OCI-LY7 (cell line): Measurements from ENCODE around the gene RICTOR. TPM values are rescaled to one million over a fixed set of nuclear protein-coding genes. Genes with fewer than 3 reads are reported as not detected.

Source experiments
- BruUV-seq: library from RNA; stranded (reverse); fragments of 400-500 nt; replicated peaks from 2 replicates; lab custom pipeline; 2021; lab: Mats Ljungman, UMichigan
- CTCF ChIA-PET: fragments of 300-600 bp; sonication (Branson Sonifier 250); formaldehyde crosslinking; loops from one replicate; lab custom pipeline; 2022; ENCODE audit warnings: antibody characterized with exemption; ENCODE audit not compliant: unreplicated experiment; lab: Charles Lee
- POLR2A ChIA-PET: fragments of 300-600 bp; sonication (Branson Sonifier 250); formaldehyde crosslinking; loops from one replicate; lab custom pipeline; 2022; ENCODE audit warnings: antibody characterized with exemption; lab: Charles Lee
- DNase-seq: peaks from one replicate; pipeline ENCODE4 v3.0.0-alpha.2; 2015; ENCODE audit warnings: low spot score
- H2AFZ ChIP-seq: fragments of 200-600 bp; sonication (generic), shearing (Covaris generic); 2 replicates; pipeline ENCODE4 v1.6.1; 2014; ENCODE audit warnings: mild to moderate bottlenecking, antibody characterized with exemption, low read length, moderate library complexity
- H3K27ac ChIP-seq: fragments of 200-600 bp; sonication (generic); 2 replicates; pipeline ENCODE4 v1.5.1; 2014; ENCODE audit warnings: mixed run types, low read depth, mild to moderate bottlenecking, moderate library complexity, low read length, inconsistent platforms; ENCODE audit not compliant: poor library complexity, severe bottlenecking
- H3K36me3 ChIP-seq: fragments of 200-600 bp; sonication (generic); 2 replicates; pipeline ENCODE4 v1.6.1; 2014; ENCODE audit warnings: mild to moderate bottlenecking, antibody characterized with exemption, low read length, moderate library complexity, mixed read lengths; ENCODE audit not compliant: insufficient read depth
- H3K4me1 ChIP-seq: fragments of 200-600 bp; sonication (generic); 2 replicates; pipeline ENCODE4 v1.5.1; 2014; ENCODE audit warnings: mild to moderate bottlenecking, low read length; ENCODE audit not compliant: insufficient read depth, poor library complexity, severe bottlenecking
- H3K4me2 ChIP-seq: fragments of 200-600 bp; sonication (generic); 2 replicates; pipeline ENCODE4 v1.6.1; 2014; ENCODE audit warnings: mild to moderate bottlenecking, low read length
- H3K4me3 ChIP-seq: fragments of 200-600 bp; sonication (generic); 2 replicates; pipeline ENCODE4 v1.5.1; 2014; ENCODE audit warnings: mild to moderate bottlenecking, low read depth, low read length; ENCODE audit not compliant: poor library complexity, severe bottlenecking
- H3K79me2 ChIP-seq: fragments of 200-600 bp; sonication (generic); 2 replicates; pipeline ENCODE4 v1.6.1; 2016; ENCODE audit warnings: low read depth, mild to moderate bottlenecking, low read length, moderate library complexity, mixed read lengths; ENCODE audit not compliant: insufficient read depth
- H3K9me2 ChIP-seq: fragments of 200-600 bp; sonication (generic); 2 replicates; pipeline ENCODE4 v1.6.1; 2016; ENCODE audit warnings: mild to moderate bottlenecking, low read length, mixed read lengths; ENCODE audit not compliant: insufficient read depth
- H3K9me3 ChIP-seq: fragments of 200-600 bp; sonication (generic); 2 replicates; pipeline ENCODE4 v1.6.1; 2014; ENCODE audit warnings: mild to moderate bottlenecking, mixed run types, low read length, mixed read lengths
- H4K20me1 ChIP-seq: fragments of 200-600 bp; sonication (generic); 2 replicates; pipeline ENCODE4 v1.6.1; 2014; ENCODE audit warnings: mild to moderate bottlenecking, antibody characterized with exemption, low read length, moderate library complexity, mixed read lengths; ENCODE audit not compliant: insufficient read depth
- EZH2phosphoT487 ChIP-seq: fragments of 200-600 bp; sonication (generic); IDR thresholded peaks from 2 replicates; pipeline ENCODE4 v1.6.1; 2018; ENCODE audit warnings: low read depth, borderline replicate concordance, mild to moderate bottlenecking, mixed run types, antibody characterized with exemption, low read length, moderate library complexity, mixed read lengths
- intact Hi-C: fragments of 100-400 bp; cut with micrococcal nuclease; formaldehyde crosslinking; loops from one replicate; pipeline ENCODE4 v1.10.0; 2022; ENCODE audit not compliant: unreplicated experiment
- total RNA-seq, 2 experiments: library from RNA; depleted of rRNA in 1 of 2; stranded (reverse); fragments of >200 nt in 1 of 2; shearing (Covaris generic) in 1 of 2; gene quantifications; 2 replicates each; pipeline ENCODE4 v1.2.3, GENCODE V29; 2014 to 2022
- TF ChIP-seq, protein P1 (sequence below): fragments of 200-600 bp; sonication (generic); conservative IDR thresholded peaks from 2 replicates; pipeline ENCODE4 v1.5.1; 2014; ENCODE audit warnings: mild to moderate bottlenecking, antibody characterized with exemption, low read length, moderate library complexity, mixed read lengths

Gene RICTOR
- total RNA-seq, 2 experiments from 2014 or later, result 10.9 to 22.9 TPM

DNA sequence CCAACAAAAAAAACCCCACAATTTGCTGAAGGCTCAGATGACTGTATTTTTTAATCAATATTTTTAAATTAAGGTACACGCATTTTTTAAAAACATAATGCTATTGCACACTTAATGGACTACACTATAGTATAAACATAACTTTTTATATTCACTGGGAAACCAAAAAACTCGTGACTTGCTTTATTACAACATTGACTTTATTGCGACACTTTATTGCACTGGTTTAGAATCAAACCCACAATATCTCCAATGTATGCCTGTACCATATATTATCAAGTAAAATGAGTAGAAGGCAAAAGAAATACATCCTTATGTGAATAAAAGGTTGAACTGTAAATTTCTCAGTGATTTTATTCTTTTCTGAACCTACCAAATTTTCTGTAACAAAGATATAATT is 53.7 kb downstream of the RICTOR start:
- CTCF ChIA-PET, result no interaction called here
- H3K9me3 ChIP-seq, result no peaks in the 10 kb centered on the region
- no peak for DNase-seq
- H2AFZ ChIP-seq, result no peak overlapping the region
- no peak overlapping the region for H3K4me3 ChIP-seq
- TF ChIP-seq EZH2phosphoT487, result no peak
- TF ChIP-seq, protein P1, sequence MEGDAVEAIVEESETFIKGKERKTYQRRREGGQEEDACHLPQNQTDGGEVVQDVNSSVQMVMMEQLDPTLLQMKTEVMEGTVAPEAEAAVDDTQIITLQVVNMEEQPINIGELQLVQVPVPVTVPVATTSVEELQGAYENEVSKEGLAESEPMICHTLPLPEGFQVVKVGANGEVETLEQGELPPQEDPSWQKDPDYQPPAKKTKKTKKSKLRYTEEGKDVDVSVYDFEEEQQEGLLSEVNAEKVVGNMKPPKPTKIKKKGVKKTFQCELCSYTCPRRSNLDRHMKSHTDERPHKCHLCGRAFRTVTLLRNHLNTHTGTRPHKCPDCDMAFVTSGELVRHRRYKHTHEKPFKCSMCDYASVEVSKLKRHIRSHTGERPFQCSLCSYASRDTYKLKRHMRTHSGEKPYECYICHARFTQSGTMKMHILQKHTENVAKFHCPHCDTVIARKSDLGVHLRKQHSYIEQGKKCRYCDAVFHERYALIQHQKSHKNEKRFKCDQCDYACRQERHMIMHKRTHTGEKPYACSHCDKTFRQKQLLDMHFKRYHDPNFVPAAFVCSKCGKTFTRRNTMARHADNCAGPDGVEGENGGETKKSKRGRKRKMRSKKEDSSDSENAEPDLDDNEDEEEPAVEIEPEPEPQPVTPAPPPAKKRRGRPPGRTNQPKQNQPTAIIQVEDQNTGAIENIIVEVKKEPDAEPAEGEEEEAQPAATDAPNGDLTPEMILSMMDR, result no peak
- H3K79me2 ChIP-seq, result no peaks in the 10 kb centered on the region
- BruUV-seq, result no TSS peak
- H4K20me1 ChIP-seq, result no peaks in the 10 kb centered on the region; the same call in 1 of the 2 replicates
- no peak overlapping the region for H3K27ac ChIP-seq
- POLR2A ChIA-PET, result no interaction called here
- no peak overlapping the region for H3K4me2 ChIP-seq
- H3K4me1 ChIP-seq, result no peaks in the 10 kb centered on the region
- intact Hi-C loops, result no loop called here
- H3K9me2 ChIP-seq, result no peaks in the 10 kb centered on the region
- peaks cover 23% of the 10 kb centered on the region for H3K36me3 ChIP-seq

DNA sequence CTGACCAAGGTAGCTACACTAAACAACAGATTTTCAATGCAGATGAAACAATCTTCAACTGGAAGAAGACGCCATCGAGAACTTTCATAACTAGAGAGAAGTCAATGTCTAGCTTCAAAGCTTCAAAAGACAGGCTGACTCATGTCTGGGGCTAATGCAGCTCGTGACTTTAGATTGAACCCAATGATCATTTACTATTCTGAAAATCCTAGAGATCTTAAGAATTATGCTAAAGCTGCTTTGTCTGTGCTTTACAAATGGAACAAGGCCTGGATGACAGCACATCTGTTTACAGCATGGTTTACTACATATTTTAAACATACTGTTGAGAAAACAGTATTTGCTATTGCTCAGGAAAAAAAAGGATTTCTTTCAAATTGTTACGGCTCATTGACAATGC is 54.9 kb downstream of the RICTOR start:
- H2AFZ ChIP-seq, result no peak overlapping the region
- ChIA-PET POLR2A (no interaction called here), CTCF (no interaction called here)
- no peaks in the 10 kb centered on the region for H3K4me1 ChIP-seq
- H3K27ac ChIP-seq, result no peak overlapping the region
- TF ChIP-seq, protein P1, result no peak
- no peak for TF ChIP-seq EZH2phosphoT487
- no peak overlapping the region for H3K4me3 ChIP-seq
- no peaks in the 10 kb centered on the region for H3K79me2 ChIP-seq
- DNase-seq, result no peak
- H3K4me2 ChIP-seq, result no peak overlapping the region
- H3K9me2 ChIP-seq, result no peaks in the 10 kb centered on the region
- intact Hi-C loops, result no loop called here
- no TSS peak for BruUV-seq
- H3K9me3 ChIP-seq, result no peaks in the 10 kb centered on the region
- no peaks in the 10 kb centered on the region; the same call in 1 of the 2 replicates for H4K20me1 ChIP-seq
- peaks cover 23% of the 10 kb centered on the region for H3K36me3 ChIP-seq

DNA sequence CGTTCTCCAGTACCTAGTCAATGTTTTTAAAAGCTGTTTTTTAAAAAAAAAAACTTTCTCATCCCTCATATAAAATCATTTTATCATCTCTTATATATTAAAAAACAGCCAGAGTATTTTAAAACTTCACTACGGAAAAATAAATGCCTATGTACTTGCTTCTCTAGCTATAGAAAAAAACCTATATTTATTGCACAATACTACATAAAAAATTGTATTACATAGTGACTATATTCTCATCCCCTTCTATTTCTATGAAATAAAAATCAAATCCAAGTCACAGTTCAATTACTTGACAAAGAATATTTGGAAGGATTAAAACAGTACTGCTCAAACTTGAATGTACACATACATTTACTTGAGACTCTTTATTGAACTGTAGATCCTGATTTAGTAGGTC is 56.7 kb downstream of the RICTOR start:
- intact Hi-C loops, result no loop called here
- Histone ChIP-seq H3K4me2 (no peak overlapping the region), H2AFZ (no peak overlapping the region), H3K4me1 (no peaks in the 10 kb centered on the region), H3K27ac (no peak overlapping the region), H3K9me3 (peaks cover 11% of the 10 kb centered on the region; the same call in 1 of the 2 replicates), H4K20me1 (no peaks in the 10 kb centered on the region), H3K4me3 (no peak overlapping the region), H3K36me3 (peaks cover 40% of the 10 kb centered on the region), H3K9me2 (no peaks in the 10 kb centered on the region), H3K79me2 (no peaks in the 10 kb centered on the region)
- no peak for DNase-seq
- no peak for TF ChIP-seq EZH2phosphoT487
- TF ChIP-seq, protein P1, result no peak
- no TSS peak for BruUV-seq
- POLR2A ChIA-PET, result interaction anchor here (0.6 kb wide), 1 partner anchor 96 kb away, joined by 3 read pairs; no protein-coding TSS in a partner anchor
- CTCF ChIA-PET, result no interaction called here
